ENCODE measurements around the gene RIPK3. TPM values are rescaled to one million over a fixed set of nuclear protein-coding genes. Genes with fewer than 3 reads are reported as not detected.

The RIPK3 gene
- total RNA-seq, 1 experiment from 2014 or later: 0.35 TPM

GRCh38 chr14:24362241-24362960 is 22.6 kb upstream of the RIPK3 start:
- Histone ChIP-seq H4K91ac (ENCODE audit: insufficient read length, low read depth, low read length) (no peak overlapping the region), H2AK5ac (ENCODE audit: insufficient read length, low read length) (no peak overlapping the region), H3K4me1 (ENCODE audit: insufficient read depth, low read length) (no peaks in the 10 kb centered on the region), H2BK12ac (ENCODE audit: insufficient read length, low read depth, low read length) (no peak overlapping the region), H2BK5ac (ENCODE audit: insufficient read length, low read length) (no peak overlapping the region), H3K14ac (ENCODE audit: insufficient read depth, low read length) (no peak overlapping the region), H4K20me1 (ENCODE audit: control insufficient read depth, insufficient read depth, insufficient read length) (no peaks in the 10 kb centered on the region), H4K5ac (ENCODE audit: insufficient read length, low read depth, low read length) (no peak overlapping the region), H3K23me2 (ENCODE audit: insufficient read length, low read depth, low read length, poor library complexity, severe bottlenecking) (peaks cover 8% of the 10 kb centered on the region), H3K79me1 (ENCODE audit: insufficient read depth, low read depth, low read length, poor library complexity, severe bottlenecking) (no peaks in the 10 kb centered on the region), H3K9me3 (ENCODE audit: control insufficient read depth, low read depth, low read length) (no peaks in the 10 kb centered on the region), H4K8ac (replicated peaks; ENCODE audit: insufficient read length, low read depth, low read length) (no peak overlapping the region), H2BK120ac (ENCODE audit: low read depth, low read length, poor library complexity, severe bottlenecking) (no peak overlapping the region), H2BK15ac (ENCODE audit: low read depth, low read length) (no peak overlapping the region), H2BK20ac (ENCODE audit: low read depth, low read length, poor library complexity, severe bottlenecking) (no peak overlapping the region), H3K56ac (ENCODE audit: insufficient read length, low read depth, low read length) (no peak overlapping the region), H3K27me3 (ENCODE audit: insufficient read depth, low read length) (no peaks in the 10 kb centered on the region; the same call in 1 of the 2 replicates), H3K27ac (ENCODE audit: insufficient read length, low read depth, low read length) (no peak overlapping the region), H3K18ac (ENCODE audit: insufficient read length, low read depth, low read length) (no peak overlapping the region), H3K4ac (ENCODE audit: low read depth, low read length) (no peak overlapping the region), H3K9ac (ENCODE audit: extremely low read depth, insufficient read length, low read length) (no peak overlapping the region), H3K4me2 (ENCODE audit: insufficient read depth, insufficient read length, low read length) (no peak overlapping the region), H3K79me2 (ENCODE audit: insufficient read depth, low read length) (no peaks in the 10 kb centered on the region), H3K23ac (ENCODE audit: insufficient read length, low read depth, low read length) (no peak overlapping the region), H2AFZ (ENCODE audit: low read length) (no peak overlapping the region), H3T11ph (ENCODE audit: low read length) (no peak overlapping the region)
- TF ChIP-seq CTCF (conservative IDR thresholded peaks at IDR 0.05): no peak
- Mint-ChIP-seq H3K36me3 (ENCODE audit: insufficient read depth in 1 of 3, low read depth in 3 of 3) (no peaks in the 10 kb centered on the region), H3K27me3 (ENCODE audit: low read depth) (peaks cover 62% of the 10 kb centered on the region), H3K9me3 (no peaks in the 10 kb centered on the region), H3K27ac (no peak overlapping the region), H3K4me3 (no peak overlapping the region), H3K4me1 (peaks cover 10 to 12% of the 10 kb centered on the region in 2 experiments)
- no CpG with 5 or more reads among the region's 2 CpGs for WGBS (ENCODE audit: extremely low coverage, insufficient read length, low lambda C conversion rate)
- no peak for DNase-seq
